KMS-11 (cell line): ENCODE measurements around the gene LTB4R2.

Experiments
- H2AFZ ChIP-seq: fragments of 200-600 bp; sonication (generic); 2 replicates; pipeline ENCODE4 v1.6.1; 2016; ENCODE audit warnings: antibody characterized with exemption, mixed run types, low read depth
- H3K27ac ChIP-seq: fragments of 200-600 bp; sonication (generic); 2 replicates; pipeline ENCODE4 v1.6.1; 2016; ENCODE audit warnings: mild to moderate bottlenecking, mixed run types
- H3K27me3 ChIP-seq: fragments of 200-600 bp; sonication (generic); 2 replicates; pipeline ENCODE4 v1.6.1; 2017; ENCODE audit warnings: mild to moderate bottlenecking, low read depth, mixed run types, moderate library complexity; ENCODE audit not compliant: insufficient read depth
- H3K36me3 ChIP-seq: fragments of 200-600 bp; sonication (generic); 2 replicates; pipeline ENCODE4 v1.6.1; 2017; ENCODE audit warnings: mild to moderate bottlenecking, mixed run types; ENCODE audit not compliant: insufficient read depth
- H3K4me1 ChIP-seq: fragments of 200-600 bp; sonication (generic); 2 replicates; pipeline ENCODE4 v1.6.1; 2016; ENCODE audit warnings: mild to moderate bottlenecking, low read depth, mixed run types; ENCODE audit not compliant: poor library complexity, severe bottlenecking
- H3K4me2 ChIP-seq: fragments of 200-600 bp; sonication (generic); 2 replicates; pipeline ENCODE4 v1.7.0; 2016; ENCODE audit warnings: mild to moderate bottlenecking, mixed run types
- H3K4me3 ChIP-seq: fragments of 200-600 bp; sonication (generic); IDR thresholded peaks from 2 replicates; pipeline ENCODE4 v1.6.1; 2017; ENCODE audit warnings: low read depth, low read length, mixed read lengths; ENCODE audit not compliant: insufficient read depth
- H3K79me2 ChIP-seq: fragments of 200-600 bp; sonication (generic); 2 replicates; pipeline ENCODE4 v1.6.1; 2016; ENCODE audit warnings: low read depth, mixed run types; ENCODE audit not compliant: insufficient read depth
- H3K9ac ChIP-seq: fragments of 200-600 bp; sonication (generic); 2 replicates; pipeline ENCODE4 v1.6.1; 2016; ENCODE audit warnings: mild to moderate bottlenecking, mixed run types
- H4K20me1 ChIP-seq: fragments of 200-600 bp; sonication (generic); 2 replicates; pipeline ENCODE4 v1.6.1; 2016; ENCODE audit warnings: mild to moderate bottlenecking, mixed run types; ENCODE audit not compliant: insufficient read depth
- TF ChIP-seq, protein P1 (sequence below): fragments of 200-600 bp; sonication (generic); conservative IDR thresholded peaks from 2 replicates; pipeline ENCODE4 v1.6.1; 2017; ENCODE audit warnings: low read depth, mild to moderate bottlenecking, antibody characterized with exemption, low read length, moderate library complexity, mixed read lengths

Gene LTB4R2

DNA sequence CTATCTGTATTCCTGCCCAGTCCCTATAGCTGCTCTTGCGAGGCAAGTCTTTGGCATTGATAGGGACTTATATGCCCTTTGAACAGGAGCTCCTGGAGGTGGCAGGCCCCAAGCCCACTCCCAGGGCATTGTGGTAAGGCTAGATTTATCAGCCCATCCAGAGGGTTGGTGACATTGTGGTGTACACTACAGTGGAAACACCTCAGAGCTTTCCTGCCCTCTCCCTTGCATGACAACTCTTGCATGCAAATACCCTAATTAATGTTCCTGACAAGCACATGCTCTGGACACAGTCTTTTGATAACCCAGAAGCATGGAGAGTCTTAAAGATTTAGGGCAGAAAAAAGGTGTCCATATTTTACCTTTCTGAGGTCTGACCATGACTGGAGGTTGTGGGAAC lies 30.7 kb downstream of the LTB4R2 start:
- H3K4me3 ChIP-seq, result no peak overlapping the region
- H3K4me2 ChIP-seq, result no peak overlapping the region
- no peaks in the 10 kb centered on the region for H3K79me2 ChIP-seq
- H3K27me3 ChIP-seq, result no peaks in the 10 kb centered on the region
- no peak overlapping the region for H3K27ac ChIP-seq
- TF ChIP-seq, protein P1, sequence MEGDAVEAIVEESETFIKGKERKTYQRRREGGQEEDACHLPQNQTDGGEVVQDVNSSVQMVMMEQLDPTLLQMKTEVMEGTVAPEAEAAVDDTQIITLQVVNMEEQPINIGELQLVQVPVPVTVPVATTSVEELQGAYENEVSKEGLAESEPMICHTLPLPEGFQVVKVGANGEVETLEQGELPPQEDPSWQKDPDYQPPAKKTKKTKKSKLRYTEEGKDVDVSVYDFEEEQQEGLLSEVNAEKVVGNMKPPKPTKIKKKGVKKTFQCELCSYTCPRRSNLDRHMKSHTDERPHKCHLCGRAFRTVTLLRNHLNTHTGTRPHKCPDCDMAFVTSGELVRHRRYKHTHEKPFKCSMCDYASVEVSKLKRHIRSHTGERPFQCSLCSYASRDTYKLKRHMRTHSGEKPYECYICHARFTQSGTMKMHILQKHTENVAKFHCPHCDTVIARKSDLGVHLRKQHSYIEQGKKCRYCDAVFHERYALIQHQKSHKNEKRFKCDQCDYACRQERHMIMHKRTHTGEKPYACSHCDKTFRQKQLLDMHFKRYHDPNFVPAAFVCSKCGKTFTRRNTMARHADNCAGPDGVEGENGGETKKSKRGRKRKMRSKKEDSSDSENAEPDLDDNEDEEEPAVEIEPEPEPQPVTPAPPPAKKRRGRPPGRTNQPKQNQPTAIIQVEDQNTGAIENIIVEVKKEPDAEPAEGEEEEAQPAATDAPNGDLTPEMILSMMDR, result no peak
- no peaks in the 10 kb centered on the region for H4K20me1 ChIP-seq
- no peaks in the 10 kb centered on the region for H3K4me1 ChIP-seq
- H2AFZ ChIP-seq, result no peak overlapping the region
- H3K9ac ChIP-seq, result no peak overlapping the region
- no peaks in the 10 kb centered on the region for H3K36me3 ChIP-seq

- H3K4me2 ChIP-seq, result no peak overlapping the region
- H3K4me1 ChIP-seq, result no peaks in the 10 kb centered on the region
- no peaks in the 10 kb centered on the region for H3K79me2 ChIP-seq
- no peaks in the 10 kb centered on the region for H3K36me3 ChIP-seq
- H3K9ac ChIP-seq, result no peak overlapping the region
- H3K4me3 ChIP-seq, result no peak overlapping the region
- H2AFZ ChIP-seq, result no peak overlapping the region
- TF ChIP-seq, protein P1, result no peak
- no peaks in the 10 kb centered on the region for H4K20me1 ChIP-seq
- no peaks in the 10 kb centered on the region for H3K27me3 ChIP-seq
- no peak overlapping the region for H3K27ac ChIP-seq
These were observed 32.9 kb downstream of the LTB4R2 start for GRCh38 chr14:24342889-24343288.

DNA sequence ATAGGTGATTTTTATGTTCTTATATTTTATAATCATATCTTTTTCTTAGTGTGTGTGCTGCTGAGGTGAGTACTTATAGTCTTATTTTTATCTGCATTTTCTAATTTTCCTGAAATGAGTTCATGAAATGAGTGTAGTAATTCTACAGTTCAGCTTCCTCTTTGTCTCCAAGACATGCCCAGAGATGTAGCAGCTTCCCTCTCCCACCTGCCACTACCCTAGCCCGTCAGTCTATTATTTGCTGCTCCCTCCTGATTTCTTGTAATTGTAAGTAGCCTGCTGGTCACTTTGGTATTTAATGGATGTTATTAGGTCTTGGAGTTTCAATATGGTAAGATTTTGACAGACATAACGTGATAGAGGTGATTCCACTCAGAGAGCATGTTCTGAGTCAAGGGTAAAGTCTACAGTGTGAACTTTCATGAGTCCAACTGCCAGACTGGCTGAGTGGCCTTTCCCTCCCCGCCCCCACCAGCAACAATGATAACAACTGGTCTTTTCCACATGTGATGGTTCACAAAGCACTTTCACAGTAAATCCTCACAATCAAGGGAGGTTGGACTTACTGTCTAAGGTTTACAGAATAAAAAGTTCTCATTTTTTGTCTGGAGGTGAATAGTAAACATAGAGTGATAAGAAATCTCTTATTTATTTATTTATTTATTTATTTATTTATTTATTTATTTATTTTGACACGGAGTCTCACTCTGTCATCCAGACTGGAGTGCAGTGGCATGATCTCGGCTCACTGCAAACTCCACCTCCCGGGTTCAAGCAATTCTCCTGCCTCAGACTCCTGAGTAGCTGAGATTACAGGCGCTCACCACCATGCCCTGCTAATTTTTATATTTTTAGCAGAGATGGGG lies 34.1 kb downstream of the LTB4R2 start:
- Histone ChIP-seq H2AFZ (no peak overlapping the region), H3K27me3 (no peaks in the 10 kb centered on the region), H3K79me2 (no peaks in the 10 kb centered on the region), H3K4me1 (no peaks in the 10 kb centered on the region), H3K4me3 (no peak overlapping the region), H3K4me2 (no peak overlapping the region), H3K36me3 (no peaks in the 10 kb centered on the region), H3K27ac (no peak overlapping the region), H3K9ac (no peak overlapping the region), H4K20me1 (no peaks in the 10 kb centered on the region)
- TF ChIP-seq, protein P1, result no peak

DNA sequence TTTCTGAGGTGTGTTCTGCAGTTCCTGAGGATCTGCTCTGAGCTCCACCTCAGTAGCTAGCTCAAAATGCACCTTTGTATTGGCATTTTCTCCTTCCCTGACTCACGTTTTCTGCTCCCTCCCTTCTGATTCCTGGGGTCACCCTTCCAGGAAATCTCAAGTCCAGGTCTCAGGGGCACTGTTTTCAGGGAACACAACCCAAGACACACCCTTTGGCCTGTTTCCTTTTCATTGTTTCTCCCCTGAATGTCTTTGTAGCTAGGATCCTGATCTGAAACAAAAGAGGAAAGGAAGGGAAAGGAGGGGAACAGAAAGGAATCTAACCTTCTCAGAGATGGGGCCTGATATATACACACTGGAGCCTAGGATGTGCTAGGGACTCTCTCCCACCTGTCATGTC lies 37.2 kb downstream of the LTB4R2 start:
- TF ChIP-seq, protein P1, result no peak
- H3K9ac ChIP-seq, result no peak overlapping the region
- H3K27me3 ChIP-seq, result no peaks in the 10 kb centered on the region
- no peak overlapping the region for H2AFZ ChIP-seq
- H3K4me3 ChIP-seq, result no peak overlapping the region
- no peaks in the 10 kb centered on the region for H3K36me3 ChIP-seq
- no peaks in the 10 kb centered on the region for H4K20me1 ChIP-seq
- H3K4me2 ChIP-seq, result no peak overlapping the region
- H3K79me2 ChIP-seq, result no peaks in the 10 kb centered on the region
- no peak overlapping the region for H3K27ac ChIP-seq
- H3K4me1 ChIP-seq, result no peaks in the 10 kb centered on the region
